Neural progenitor cell (in vitro differentiated cells): ENCODE measurements around the gene CDH13.

Source experiments
- CTCF ChIP-seq: fragments of 200-600 bp; sonication (generic); IDR thresholded peaks from 2 replicates; pipeline ENCODE4 v1.5.1; 2017; ENCODE audit warnings: antibody characterized with exemption, mild to moderate bottlenecking
- EZH2 ChIP-seq: fragments of 200-600 bp; sonication (generic); IDR thresholded peaks from 2 replicates; pipeline ENCODE4 v1.6.1; 2017; ENCODE audit warnings: antibody characterized with exemption, mild to moderate bottlenecking, moderate library complexity

- no peak for TF ChIP-seq EZH2
- no peak for TF ChIP-seq CTCF
Measured at GRCh38 chr16:82841108-82841507, 214.3 kb downstream of the CDH13 start.
